GM23248 (cell line): ENCODE measurements around the gene IL32. TPM values are rescaled to one million over a fixed set of nuclear protein-coding genes. Genes with fewer than 3 reads are reported as not detected.

ENCODE experiments used
- DNase-seq: peaks from one replicate; pipeline ENCODE4 v3.0.0-alpha.2; 2015
- H2AFZ ChIP-seq: fragments of 200-600 bp; sonication (generic); 2 replicates; pipeline ENCODE4 v1.6.1; 2016; ENCODE audit warnings: antibody characterized with exemption
- H3F3A ChIP-seq: fragments of 200-600 bp; sonication (generic); 2 replicates; pipeline ENCODE4 v1.6.1; 2016; ENCODE audit warnings: mild to moderate bottlenecking, antibody characterized with exemption, mixed run types; ENCODE audit not compliant: insufficient read depth
- H3K27ac ChIP-seq: fragments of 200-600 bp; sonication (generic); 2 replicates; pipeline ENCODE4 v1.5.1; 2016; ENCODE audit warnings: mild to moderate bottlenecking
- H3K27me3 ChIP-seq: fragments of 200-600 bp; sonication (generic); replicated peaks from 2 replicates; pipeline ENCODE4 v1.6.1; 2016; ENCODE audit warnings: mild to moderate bottlenecking; ENCODE audit not compliant: insufficient read depth
- H3K36me3 ChIP-seq: fragments of 200-600 bp; sonication (generic); 2 replicates; pipeline ENCODE4 v1.6.1; 2016; ENCODE audit warnings: low read depth, mild to moderate bottlenecking
- H3K4me1 ChIP-seq: fragments of 200-600 bp; sonication (generic); 2 replicates; pipeline ENCODE4 v1.6.1; 2016; ENCODE audit warnings: mild to moderate bottlenecking; ENCODE audit not compliant: insufficient read depth
- H3K4me2 ChIP-seq: fragments of 200-600 bp; sonication (generic); one replicate; pipeline ENCODE4 v1.6.1; 2016; ENCODE audit warnings: mild to moderate bottlenecking; ENCODE audit not compliant: unreplicated experiment
- H3K4me3 ChIP-seq: fragments of 200-600 bp; sonication (generic); 2 replicates; pipeline ENCODE4 v1.5.1; 2016; ENCODE audit warnings: mild to moderate bottlenecking
- H3K79me2 ChIP-seq: fragments of 200-600 bp; sonication (generic); 2 replicates; pipeline ENCODE4 v1.6.1; 2016; ENCODE audit warnings: mild to moderate bottlenecking; ENCODE audit not compliant: insufficient read depth
- H3K9ac ChIP-seq: fragments of 200-600 bp; sonication (generic); 2 replicates; pipeline ENCODE4 v1.6.1; 2016; ENCODE audit warnings: mild to moderate bottlenecking
- H3K9me2 ChIP-seq: fragments of 200-600 bp; sonication (generic); 2 replicates; pipeline ENCODE4 v1.6.1; 2016; ENCODE audit warnings: mixed run types, mild to moderate bottlenecking, moderate library complexity; ENCODE audit not compliant: insufficient read depth
- H3K9me3 ChIP-seq: fragments of 200-600 bp; sonication (generic); one replicate; pipeline ENCODE4 v1.6.1; 2017; ENCODE audit warnings: low read depth
- H4K20me1 ChIP-seq: fragments of 200-600 bp; sonication (generic); 2 replicates; pipeline ENCODE4 v1.6.0; 2016; ENCODE audit not compliant: insufficient read depth
- EZH2 ChIP-seq: fragments of 200-600 bp; sonication (generic); IDR thresholded peaks from 2 replicates; pipeline ENCODE4 v1.6.1; 2018; ENCODE audit warnings: antibody characterized with exemption, mild to moderate bottlenecking; ENCODE audit not compliant: insufficient read depth, poor library complexity, severe bottlenecking
- EZH2phosphoT487 ChIP-seq: fragments of 200-600 bp; sonication (generic); IDR thresholded peaks from 2 replicates; pipeline ENCODE4 v1.6.1; 2018; ENCODE audit warnings: antibody characterized with exemption, moderate library complexity, mild to moderate bottlenecking, low read depth; ENCODE audit not compliant: insufficient read depth
- WGBS, 2 experiments: methylation state at CpG; one replicate each; pipeline ENCODE4 v1.1.6; 2015 to 2017; ENCODE audit warnings: low lambda C conversion rate in 2 of 2, low coverage in 1 of 2; ENCODE audit errors: missing lambda C conversion rate in 2 of 2; 5-methylcytosine and 5-hydroxymethylcytosine counted together
- in situ Hi-C: fragments of 300-500 bp; cut with MboI; formaldehyde crosslinking; loops from 2 replicates; pipeline ENCODE4 v1.15.0; 2020
- polyA plus RNA-seq: library from polyadenylated mRNA; unstranded; fragments of >200 nt; fragmentation: Nextera tagmentation; extraction: Ambion mirVana; gene quantifications from 2 replicates; pipeline ENCODE4 v1.2.1, GENCODE V29; 2016
- total RNA-seq: library from RNA; depleted of rRNA; stranded (reverse); fragments of >200 nt; shearing (Covaris generic); gene quantifications from 2 replicates; pipeline ENCODE4 v1.2.3, GENCODE V29; 2014

The IL32 gene
- total and polyA plus RNA-seq, 2 experiments from 2014 or later, result 0.76 to 1.0 TPM

DNA sequence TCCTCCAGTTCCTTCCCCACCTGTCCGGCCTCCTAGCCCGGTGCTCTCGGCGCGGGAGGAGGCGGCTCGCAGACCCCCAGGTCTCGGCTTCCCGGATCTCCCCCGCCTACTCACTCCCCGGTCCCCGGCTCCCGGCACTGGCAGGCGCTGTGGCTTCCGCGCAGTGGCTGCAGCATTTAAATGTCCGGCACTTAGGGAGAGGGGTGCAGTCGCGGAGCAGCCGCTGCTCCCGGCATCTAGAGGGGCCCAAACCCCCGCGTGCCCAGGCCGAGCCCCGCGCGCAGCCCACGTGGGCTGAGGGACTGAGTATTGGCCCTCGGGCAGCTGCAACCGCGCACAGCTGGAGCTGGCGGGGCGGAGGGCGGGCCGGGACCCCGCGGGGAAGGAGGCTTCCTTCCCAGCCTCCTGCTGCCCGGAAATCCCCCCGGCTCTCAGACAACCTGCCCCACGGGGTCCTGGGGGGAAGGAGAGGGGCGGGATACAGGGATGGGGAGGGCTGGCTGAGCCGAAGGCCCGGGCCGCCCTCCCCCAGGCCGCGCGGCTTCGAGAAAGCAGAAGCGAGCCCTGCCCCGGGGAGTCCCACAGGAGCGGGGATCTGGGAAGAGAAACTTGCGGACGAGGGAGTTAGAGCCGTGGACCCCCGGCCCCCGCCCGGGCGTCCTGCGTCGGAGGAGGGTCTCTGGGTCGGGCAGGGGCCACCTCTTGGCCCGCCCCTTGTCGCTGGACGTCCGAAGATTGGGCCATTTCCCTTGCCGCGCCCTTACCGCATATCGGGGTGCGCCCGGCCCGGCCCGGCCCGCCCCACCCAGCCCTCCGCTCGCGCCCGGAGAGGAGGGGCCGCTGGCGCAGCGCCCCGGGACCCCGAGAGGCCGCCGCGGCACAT lies 19.4 kb upstream of the IL32 start, which contains the start of gene MMP25:
Gene MMP25 (plus strand): TSS at position 804 of the 883 bp plus-strand sequence. CDS start 357 bp downstream, outside the sequence.
- Histone ChIP-seq H2AFZ (peak within 1 kb of the TSS; percentile 70), H3K4me2 (peak within 1 kb of the TSS; percentile 84), H3K9ac (peak within 1 kb of the TSS; percentile 36; the same call in 1 of the 2 replicates), H3K4me3 (peak within 1 kb of the TSS; percentile 70), H3K79me2 (no peaks in the 10 kb centered on the region), H3K27ac (no peak within 1 kb of the TSS), H3K36me3 (no peaks in the 10 kb centered on the region), H3K9me3 (no peaks in the 10 kb centered on the region), H3K4me1 (no peaks in the 10 kb centered on the region), H3K9me2 (no peaks in the 10 kb centered on the region), H3F3A (no peaks in the 10 kb centered on the region), H4K20me1 (no peaks in the 10 kb centered on the region), H3K27me3 (peaks cover 37% of the 10 kb centered on the region)
- 0 out of 2 replicates have a peak, but pooled peaks have one; percentile 42 for TF ChIP-seq EZH2phosphoT487
- peak; percentile 90 for TF ChIP-seq EZH2
- peak; percentile 34 for DNase-seq
- WGBS, 2 experiments, result 1 to 2% methylated on average over 54 to 81 of the region's 86 CpGs
- in situ Hi-C loops, result no loop called here

DNA sequence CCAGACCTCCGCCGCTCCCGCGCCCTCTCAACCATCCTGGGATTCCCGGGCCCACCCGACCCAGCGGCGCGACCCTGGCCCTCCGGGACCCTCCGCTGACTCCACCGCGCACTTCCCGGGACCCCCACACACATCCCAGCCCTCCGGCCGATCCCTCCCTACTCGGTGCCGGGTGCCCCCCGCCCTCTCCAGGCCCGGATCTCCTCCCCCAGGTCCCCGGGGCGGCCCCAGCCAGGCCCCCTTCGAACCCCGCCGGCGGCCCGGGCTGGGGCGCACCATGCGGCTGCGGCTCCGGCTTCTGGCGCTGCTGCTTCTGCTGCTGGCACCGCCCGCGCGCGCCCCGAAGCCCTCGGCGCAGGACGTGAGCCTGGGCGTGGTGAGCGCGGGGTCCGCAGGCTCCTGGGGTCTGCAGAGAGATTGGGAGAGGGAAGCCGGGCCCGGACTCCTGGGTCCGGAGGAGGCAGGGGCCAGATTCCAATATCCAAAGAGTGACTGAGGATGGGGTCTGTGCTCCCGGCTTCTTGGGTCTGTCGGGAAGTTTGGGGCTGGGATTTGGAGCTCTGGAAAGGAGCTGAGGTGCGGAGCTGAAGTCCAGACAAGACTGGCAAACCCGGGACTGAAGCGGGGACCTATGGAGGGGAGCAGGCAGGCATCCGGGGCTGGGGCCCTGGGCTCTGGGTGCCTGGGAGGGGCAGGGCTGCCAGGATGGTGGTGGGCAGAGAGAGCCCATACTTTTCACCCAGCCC lies 18.6 kb upstream of the IL32 start:
- TF ChIP-seq EZH2, result peak; percentile 89
- peak; percentile 70 for TF ChIP-seq EZH2phosphoT487
- Histone ChIP-seq H3K79me2 (no peaks in the 10 kb centered on the region), H3K4me1 (no peaks in the 10 kb centered on the region), H4K20me1 (no peaks in the 10 kb centered on the region), H3K9ac (no peak overlapping the region), H3K9me2 (no peaks in the 10 kb centered on the region), H3F3A (no peaks in the 10 kb centered on the region), H2AFZ (no peak overlapping the region), H3K27me3 (peaks cover 37% of the 10 kb centered on the region), H3K9me3 (no peaks in the 10 kb centered on the region), H3K27ac (no peak overlapping the region), H3K36me3 (no peaks in the 10 kb centered on the region), H3K4me2 (peak overlapping the region; percentile 84), H3K4me3 (peak overlapping the region; percentile 70; the same call in 1 of the 2 replicates)
- DNase-seq, result peak; percentile 17
- 4 to 8% methylated on average over 20 to 49 of the region's 54 CpGs for WGBS, 2 experiments
- in situ Hi-C loops, result no loop called here

DNA sequence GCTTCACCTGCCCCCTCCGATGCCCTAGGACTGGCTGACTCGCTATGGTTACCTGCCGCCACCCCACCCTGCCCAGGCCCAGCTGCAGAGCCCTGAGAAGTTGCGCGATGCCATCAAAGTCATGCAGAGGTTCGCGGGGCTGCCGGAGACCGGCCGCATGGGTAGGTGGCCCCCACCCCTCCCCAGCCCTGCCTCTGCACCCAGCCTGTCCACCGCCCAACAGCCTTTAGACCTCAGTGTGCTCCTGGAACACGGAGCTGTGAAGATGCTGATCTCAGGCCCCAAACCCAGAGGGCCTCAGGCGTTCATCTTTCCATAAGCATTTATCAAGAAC lies 18.1 kb upstream of the IL32 start:
- H3K27ac ChIP-seq, result no peak overlapping the region
- H3K27me3 ChIP-seq, result peaks cover 37% of the 10 kb centered on the region
- H4K20me1 ChIP-seq, result no peaks in the 10 kb centered on the region
- no peak overlapping the region for H2AFZ ChIP-seq
- no peak overlapping the region for H3K4me2 ChIP-seq
- no peak overlapping the region for H3K9ac ChIP-seq
- no peak for DNase-seq
- TF ChIP-seq EZH2phosphoT487, result no peak
- no peak for TF ChIP-seq EZH2
- WGBS, 2 experiments, result 20 to 63% methylated on average over 3 to 9 of the region's 13 CpGs
- no peak overlapping the region for H3K4me3 ChIP-seq
- in situ Hi-C loops, result no loop called here
- H3K4me1 ChIP-seq, result no peaks in the 10 kb centered on the region
- H3K9me3 ChIP-seq, result no peaks in the 10 kb centered on the region
- no peaks in the 10 kb centered on the region for H3K36me3 ChIP-seq
- no peaks in the 10 kb centered on the region for H3K79me2 ChIP-seq
- H3F3A ChIP-seq, result no peaks in the 10 kb centered on the region
- H3K9me2 ChIP-seq, result no peaks in the 10 kb centered on the region

DNA sequence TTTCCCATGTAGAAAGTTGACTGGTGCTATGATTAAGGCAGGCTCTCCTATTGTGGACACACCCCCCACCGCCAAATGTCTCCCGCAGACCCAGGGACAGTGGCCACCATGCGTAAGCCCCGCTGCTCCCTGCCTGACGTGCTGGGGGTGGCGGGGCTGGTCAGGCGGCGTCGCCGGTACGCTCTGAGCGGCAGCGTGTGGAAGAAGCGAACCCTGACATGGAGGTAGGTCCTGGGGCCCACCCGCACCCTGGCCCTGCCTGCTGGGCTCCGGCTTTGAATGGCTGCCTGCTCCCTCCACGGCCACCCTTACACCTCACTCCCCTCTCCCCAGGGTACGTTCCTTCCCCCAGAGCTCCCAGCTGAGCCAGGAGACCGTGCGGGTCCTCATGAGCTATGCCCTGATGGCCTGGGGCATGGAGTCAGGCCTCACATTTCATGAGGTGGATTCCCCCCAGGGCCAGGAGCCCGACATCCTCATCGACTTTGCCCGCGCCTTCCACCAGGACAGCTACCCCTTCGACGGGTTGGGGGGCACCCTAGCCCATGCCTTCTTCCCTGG lies 15.4 kb upstream of the IL32 start:
- WGBS, 2 experiments, result 79 to 80% methylated on average over 16 to 26 of the region's 26 CpGs
- H3K79me2 ChIP-seq, result no peaks in the 10 kb centered on the region
- no peak overlapping the region for H3K27ac ChIP-seq
- DNase-seq, result no peak
- no peaks in the 10 kb centered on the region for H3K9me2 ChIP-seq
- no peak overlapping the region for H2AFZ ChIP-seq
- TF ChIP-seq EZH2, result no peak
- TF ChIP-seq EZH2phosphoT487, result no peak
- no peak overlapping the region for H3K4me3 ChIP-seq
- in situ Hi-C loops, result no loop called here
- no peaks in the 10 kb centered on the region for H4K20me1 ChIP-seq
- H3K27me3 ChIP-seq, result peaks cover 32% of the 10 kb centered on the region
- H3K9ac ChIP-seq, result no peak overlapping the region
- H3K36me3 ChIP-seq, result no peaks in the 10 kb centered on the region
- H3K9me3 ChIP-seq, result no peaks in the 10 kb centered on the region
- H3F3A ChIP-seq, result no peaks in the 10 kb centered on the region
- H3K4me1 ChIP-seq, result no peaks in the 10 kb centered on the region
- H3K4me2 ChIP-seq, result no peak overlapping the region
